Kidney (tissue), 14 donors: ENCODE results near the gene KLF11. TPM values are rescaled to one million over a fixed set of nuclear protein-coding genes. Genes with fewer than 3 reads are reported as not detected.
A peak's percentile ranks its signal among the peaks of the same experiment; 100 is the strongest.
"Not testable (repeated sequence)": the region's sequence is repeated elsewhere in the genome, so short reads cannot be mapped to it uniquely, and the experiment has no call there.

Source experiments
- DNase-seq, 5 donors: peaks; one replicate each; pipeline ENCODE4 v3.0.0-alpha.2; 2013 to 2020
- FAIRE-seq: peaks from 2 replicates; lab custom pipeline; 2012; peaks lifted over from hg19 to GRCh38; lab: Jason Lieb, UNC
- H3K27ac ChIP-seq, 2 donors: one replicate each; pipeline ENCODE4 v1.7.0; 2013; ENCODE audit warnings: low read depth in 2 of 2, low read length in 2 of 2, inconsistent platforms in 1 of 2
- H3K27me3 ChIP-seq: one replicate; pipeline ENCODE4 v1.7.1; 2013; ENCODE audit warnings: low read length, inconsistent platforms; ENCODE audit not compliant: control insufficient read depth, insufficient read depth
- H3K36me3 ChIP-seq, 3 donors: one replicate each; pipeline versions ENCODE4 v1.7.0 to v1.7.1; 2013; ENCODE audit warnings: low read length in 3 of 3, control low read depth in 1 of 3, inconsistent platforms in 1 of 3; ENCODE audit not compliant: insufficient read depth in 3 of 3, control insufficient read depth in 2 of 3
- H3K4me1 ChIP-seq, 3 donors: one replicate each; pipeline versions ENCODE4 v1.7.0 to v1.7.1; 2013; ENCODE audit warnings: low read length in 3 of 3, inconsistent platforms in 1 of 3, low read depth in 1 of 3; ENCODE audit not compliant: control insufficient read depth in 2 of 3, insufficient read depth in 2 of 3
- H3K4me3 ChIP-seq, 3 donors: one replicate each; pipeline versions ENCODE4 v1.7.0 to v1.8.1; 2013; ENCODE audit warnings: low read length in 3 of 3, control low read depth in 1 of 3, inconsistent platforms in 1 of 3
- H3K9ac ChIP-seq, 3 donors: one replicate each; pipeline versions ENCODE4 v1.7.0 to v1.7.1; 2013; ENCODE audit warnings: low read length in 3 of 3, control low read depth in 1 of 3, inconsistent platforms in 1 of 3
- H3K9me3 ChIP-seq, 3 donors: one replicate each; pipeline versions ENCODE4 v1.7.0 to v1.7.1; 2013; ENCODE audit warnings: low read length in 3 of 3, control low read depth in 1 of 3, inconsistent platforms in 1 of 3; ENCODE audit not compliant: control insufficient read depth in 2 of 3, insufficient read depth in 1 of 3
- intact Hi-C: fragments of 100-400 bp; cut with DNase I; formaldehyde crosslinking; loops from one replicate; pipeline ENCODE4 v1.11.1; 2022
- polyA plus RNA-seq: library from polyadenylated mRNA; stranded (reverse); fragments of 350-450 nt; fragmentation: Illumina TruSeq; extraction: RNeasy Lipid Tissue Mini Kit (QIAGEN cat#74804); gene quantifications from one replicate; pipeline ENCODE4 v1.2.3, GENCODE V29; 2014; ENCODE audit warnings: low read depth, low replicate concordance; ENCODE audit not compliant: insufficient read depth
- total RNA-seq: library from RNA; stranded (reverse); fragmentation: NEBNext Ultra II Directional; extraction: Animal tissue kit (Norgen Biotek cat#: 25700); gene quantifications from one replicate; pipeline ENCODE4 v1.2.1, GENCODE V29; 2021
- TF ChIP-seq, protein P1 (sequence below): IDR thresholded peaks from 3 replicates; pipeline ENCODE4 v1.5.1; 2012; ENCODE audit warnings: mild to moderate bottlenecking, moderate library complexity, borderline replicate concordance; ENCODE audit not compliant: insufficient read depth; ENCODE audit errors: extremely low read depth
- donor health status: control.
- donor health status: control.
- donor health status: control.
- donor health status: control.
- donor health status: control.
- donor health status: DM: yes; HTN: yes; CAD: no.
- donor health status: Normal renal cell carcinoma (clear cell type).

KLF11 gene
- total and polyA plus RNA-seq, 2 donors from 2014 or later: 9.4 to 34.0 TPM

DNA sequence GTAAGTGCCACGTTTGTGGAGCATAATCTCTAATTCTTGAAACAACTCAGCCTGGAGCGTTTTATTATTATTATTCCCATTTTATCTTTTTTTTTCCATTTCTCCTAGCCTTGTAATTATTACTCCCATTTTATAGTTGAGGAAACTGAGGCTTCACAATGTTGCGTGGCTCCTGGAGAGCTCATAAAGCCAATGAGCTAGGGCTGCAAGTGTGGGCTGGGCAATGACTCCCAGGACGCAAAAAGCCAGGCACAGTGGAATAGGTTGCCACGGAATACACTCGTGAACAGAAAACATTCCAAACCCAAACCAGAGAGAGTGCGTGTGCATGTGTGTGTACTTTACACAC, 13.5 kb upstream of the KLF11 start:
- H3K4me1 ChIP-seq: peaks cover 0 to 7% (median 0%) of the 10 kb centered on the region in 3 donors
- no peak for DNase-seq
- peak overlapping the region in 1 of 2 donors; percentile 34 for H3K27ac ChIP-seq
- no peak overlapping the region for H3K9ac ChIP-seq
- intact Hi-C loops: no loop called here
- TF ChIP-seq, protein P1, sequence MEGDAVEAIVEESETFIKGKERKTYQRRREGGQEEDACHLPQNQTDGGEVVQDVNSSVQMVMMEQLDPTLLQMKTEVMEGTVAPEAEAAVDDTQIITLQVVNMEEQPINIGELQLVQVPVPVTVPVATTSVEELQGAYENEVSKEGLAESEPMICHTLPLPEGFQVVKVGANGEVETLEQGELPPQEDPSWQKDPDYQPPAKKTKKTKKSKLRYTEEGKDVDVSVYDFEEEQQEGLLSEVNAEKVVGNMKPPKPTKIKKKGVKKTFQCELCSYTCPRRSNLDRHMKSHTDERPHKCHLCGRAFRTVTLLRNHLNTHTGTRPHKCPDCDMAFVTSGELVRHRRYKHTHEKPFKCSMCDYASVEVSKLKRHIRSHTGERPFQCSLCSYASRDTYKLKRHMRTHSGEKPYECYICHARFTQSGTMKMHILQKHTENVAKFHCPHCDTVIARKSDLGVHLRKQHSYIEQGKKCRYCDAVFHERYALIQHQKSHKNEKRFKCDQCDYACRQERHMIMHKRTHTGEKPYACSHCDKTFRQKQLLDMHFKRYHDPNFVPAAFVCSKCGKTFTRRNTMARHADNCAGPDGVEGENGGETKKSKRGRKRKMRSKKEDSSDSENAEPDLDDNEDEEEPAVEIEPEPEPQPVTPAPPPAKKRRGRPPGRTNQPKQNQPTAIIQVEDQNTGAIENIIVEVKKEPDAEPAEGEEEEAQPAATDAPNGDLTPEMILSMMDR: no peak
- H3K36me3 ChIP-seq: no peaks in the 10 kb centered on the region
- H3K27me3 ChIP-seq: no peaks in the 10 kb centered on the region
- H3K4me3 ChIP-seq: no peak overlapping the region
- no peaks in the 10 kb centered on the region for H3K9me3 ChIP-seq
- no peak for FAIRE-seq

DNA sequence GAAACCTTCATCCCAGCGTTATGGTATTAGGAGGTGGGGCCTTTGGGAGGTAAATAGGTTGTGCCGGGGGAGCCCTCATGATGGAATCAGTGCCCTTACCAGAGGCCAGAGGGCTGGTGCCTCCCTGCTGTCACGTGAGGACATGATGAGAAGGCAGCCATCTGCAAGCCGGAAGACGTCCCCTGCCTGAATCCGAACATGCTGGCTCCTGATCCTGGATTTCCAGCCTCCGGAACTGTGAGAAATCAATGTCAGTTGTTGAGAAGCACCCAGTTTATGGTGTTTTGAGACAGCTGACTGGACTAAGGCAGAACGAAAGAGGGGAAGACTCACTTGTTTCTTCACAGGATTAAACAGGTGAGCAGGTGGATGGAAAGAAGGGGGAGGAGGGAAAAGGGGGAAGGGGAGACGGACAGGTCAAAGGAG, 13.0 kb upstream of the KLF11 start:
- Histone ChIP-seq H3K9me3 (no peaks in the 10 kb centered on the region), H3K27ac (no peak overlapping the region), H3K9ac (no peak overlapping the region), H3K4me1 (peaks cover 0 to 9% (median 0%) of the 10 kb centered on the region in 3 donors), H3K27me3 (no peaks in the 10 kb centered on the region), H3K4me3 (no peak overlapping the region), H3K36me3 (no peaks in the 10 kb centered on the region)
- TF ChIP-seq, protein P1: no peak
- intact Hi-C loops: no loop called here
- FAIRE-seq (no peak), DNase-seq (peak; percentile 54 to 76 (median 55))

DNA sequence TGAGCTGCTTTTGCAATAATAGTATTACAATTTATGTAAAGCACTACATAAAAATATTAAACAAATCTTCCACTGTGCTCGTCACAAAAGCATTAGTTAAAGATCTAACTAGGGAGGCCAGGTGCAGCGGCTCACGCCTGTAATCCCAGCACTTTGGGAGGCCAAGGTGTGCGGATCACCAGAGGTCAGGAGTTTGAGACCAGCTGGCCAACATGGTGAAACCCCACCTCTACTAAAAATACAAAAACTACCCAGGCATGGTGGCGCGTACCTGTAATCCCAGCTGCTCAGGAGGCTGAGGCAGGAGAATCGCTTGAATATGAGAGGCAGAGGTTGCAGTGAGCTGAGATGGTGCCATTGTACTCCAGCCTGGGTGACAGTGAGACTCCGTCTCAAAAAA, 12.6 kb upstream of the KLF11 start:
- H3K4me3 ChIP-seq, intact Hi-C loops, H3K27ac ChIP-seq, H3K36me3 ChIP-seq, H3K9ac ChIP-seq, FAIRE-seq, H3K9me3 ChIP-seq, H3K27me3 ChIP-seq: not testable (repeated sequence)
- peaks cover 0 to 13% (median 4%) of the 10 kb centered on the region in 3 donors for H3K4me1 ChIP-seq
- peak in 1 of 5 donors; percentile 30 for DNase-seq

DNA sequence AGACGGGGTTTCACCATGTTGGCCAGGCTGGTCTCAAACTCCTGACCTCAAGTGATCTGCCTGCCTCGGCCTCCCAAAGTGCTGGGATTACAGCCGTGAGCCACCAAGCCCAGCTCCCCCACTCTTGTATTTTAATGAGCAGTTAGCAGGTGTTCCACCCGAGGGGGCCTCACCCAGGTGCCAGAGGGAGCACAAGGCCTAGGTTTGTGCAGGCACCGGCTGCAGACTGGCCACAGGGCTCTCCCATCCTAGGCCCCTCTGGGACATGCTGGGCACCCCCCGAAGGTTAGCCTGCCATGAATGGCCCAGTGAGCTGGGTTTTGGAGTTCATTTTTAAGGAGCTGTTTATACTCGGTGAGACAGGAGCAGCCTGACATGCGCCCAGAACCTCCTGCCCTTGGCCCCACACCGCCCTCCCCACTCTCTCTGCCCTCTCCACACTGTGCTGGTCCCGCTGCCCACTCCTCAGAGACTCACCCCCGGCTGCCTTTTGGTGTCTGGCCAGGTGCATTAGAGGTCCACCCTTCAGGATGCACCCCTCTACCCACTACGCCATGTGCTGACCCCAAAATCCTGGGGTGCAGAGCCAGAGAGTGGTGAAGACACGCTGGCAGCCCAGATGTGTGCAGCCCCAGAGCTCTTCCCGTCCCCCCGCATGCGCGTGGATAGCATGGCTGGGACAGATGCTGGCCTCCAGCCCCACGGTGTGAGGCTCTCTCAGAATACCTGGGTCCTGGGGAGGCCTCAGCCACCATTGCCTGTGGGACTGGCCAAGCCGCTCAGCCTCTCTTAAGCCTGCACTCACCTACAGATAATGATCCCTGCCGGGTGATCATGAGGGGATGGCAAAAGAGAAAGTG, 11.2 kb upstream of the KLF11 start:
- no peaks in the 10 kb centered on the region for H3K36me3 ChIP-seq
- DNase-seq: peak in 2 of 5 donors; percentile 33 to 72
- no peak for FAIRE-seq
- H3K4me1 ChIP-seq: peaks cover 0 to 25% (median 17%) of the 10 kb centered on the region in 3 donors
- TF ChIP-seq, protein P1: no peak
- intact Hi-C loops: no loop called here
- no peaks in the 10 kb centered on the region for H3K27me3 ChIP-seq
- no peaks in the 10 kb centered on the region for H3K9me3 ChIP-seq
- H3K27ac ChIP-seq: no peak overlapping the region
- H3K9ac ChIP-seq: no peak overlapping the region
- H3K4me3 ChIP-seq: no peak overlapping the region
